Thoracic aorta (tissue), 2 donors: Measurements from ENCODE around the gene TNPO3. TPM values are rescaled to one million over a fixed set of nuclear protein-coding genes. Genes with fewer than 3 reads are reported as not detected.

ENCODE experiments used
- ATAC-seq: fragments of 150-250 bp; one replicate; pipeline ENCODE4 v1.8.0; 2017; ENCODE audit warnings: low read depth; ENCODE audit not compliant: insufficient number of reproducible peaks, low FRiP score
- DNase-seq: peaks from one replicate; pipeline ENCODE4 v3.0.0-alpha.2; 2020; ENCODE audit warnings: low spot score
- H3K27ac ChIP-seq, 2 donors: fragments of 200-600 bp; sonication (generic); 1 replicate in 1 of 2; 2 replicates in 1 of 2; pipeline ENCODE4 v1.5.1; 2016; ENCODE audit warnings: mild to moderate bottlenecking in 2 of 2, moderate library complexity in 2 of 2
- H3K27me3 ChIP-seq: fragments of 200-600 bp; sonication (generic); replicated peaks from 2 replicates; pipeline ENCODE4 v1.6.0; 2016; ENCODE audit warnings: mild to moderate bottlenecking; ENCODE audit not compliant: insufficient read depth
- H3K36me3 ChIP-seq: fragments of 200-600 bp; sonication (generic); one replicate; pipeline ENCODE4 v1.5.1; 2016
- H3K4me1 ChIP-seq, 2 donors: fragments of 200-600 bp; sonication (generic); 1 replicate in 1 of 2; 2 replicates in 1 of 2; pipeline versions ENCODE4 v1.5.1 to v1.6.0; 2016; ENCODE audit warnings: low read depth in 2 of 2, mild to moderate bottlenecking in 1 of 2; ENCODE audit not compliant: control insufficient read depth in 1 of 2
- H3K4me3 ChIP-seq: fragments of 200-600 bp; sonication (generic); 2 replicates; pipeline ENCODE4 v1.5.1; 2016; ENCODE audit warnings: mild to moderate bottlenecking
- H3K9me3 ChIP-seq: fragments of 200-600 bp; sonication (generic); 2 replicates; pipeline ENCODE4 v1.5.1; 2016
- total RNA-seq, 2 donors: library from RNA; depleted of rRNA; stranded (reverse); fragments of >200 nt; gene quantifications; one replicate each; pipeline versions ENCODE4 v1.1.0 to v1.2.3, GENCODE V29; 2016
- TF ChIP-seq, protein P1 (sequence below): fragments of 200-600 bp; sonication (generic); IDR thresholded peaks from one replicate; pipeline ENCODE4 v1.5.1; 2019; ENCODE audit warnings: antibody characterized with exemption

TNPO3 gene
- total RNA-seq, 2 donors from 2014 or later = 28.6 to 29.5 TPM

GRCh38 chr7:128921866-128922440 lies 133.0 kb downstream of the TNPO3 start:
- no peak for ATAC-seq
- TF ChIP-seq, protein P1, sequence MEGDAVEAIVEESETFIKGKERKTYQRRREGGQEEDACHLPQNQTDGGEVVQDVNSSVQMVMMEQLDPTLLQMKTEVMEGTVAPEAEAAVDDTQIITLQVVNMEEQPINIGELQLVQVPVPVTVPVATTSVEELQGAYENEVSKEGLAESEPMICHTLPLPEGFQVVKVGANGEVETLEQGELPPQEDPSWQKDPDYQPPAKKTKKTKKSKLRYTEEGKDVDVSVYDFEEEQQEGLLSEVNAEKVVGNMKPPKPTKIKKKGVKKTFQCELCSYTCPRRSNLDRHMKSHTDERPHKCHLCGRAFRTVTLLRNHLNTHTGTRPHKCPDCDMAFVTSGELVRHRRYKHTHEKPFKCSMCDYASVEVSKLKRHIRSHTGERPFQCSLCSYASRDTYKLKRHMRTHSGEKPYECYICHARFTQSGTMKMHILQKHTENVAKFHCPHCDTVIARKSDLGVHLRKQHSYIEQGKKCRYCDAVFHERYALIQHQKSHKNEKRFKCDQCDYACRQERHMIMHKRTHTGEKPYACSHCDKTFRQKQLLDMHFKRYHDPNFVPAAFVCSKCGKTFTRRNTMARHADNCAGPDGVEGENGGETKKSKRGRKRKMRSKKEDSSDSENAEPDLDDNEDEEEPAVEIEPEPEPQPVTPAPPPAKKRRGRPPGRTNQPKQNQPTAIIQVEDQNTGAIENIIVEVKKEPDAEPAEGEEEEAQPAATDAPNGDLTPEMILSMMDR = no peak

DNA sequence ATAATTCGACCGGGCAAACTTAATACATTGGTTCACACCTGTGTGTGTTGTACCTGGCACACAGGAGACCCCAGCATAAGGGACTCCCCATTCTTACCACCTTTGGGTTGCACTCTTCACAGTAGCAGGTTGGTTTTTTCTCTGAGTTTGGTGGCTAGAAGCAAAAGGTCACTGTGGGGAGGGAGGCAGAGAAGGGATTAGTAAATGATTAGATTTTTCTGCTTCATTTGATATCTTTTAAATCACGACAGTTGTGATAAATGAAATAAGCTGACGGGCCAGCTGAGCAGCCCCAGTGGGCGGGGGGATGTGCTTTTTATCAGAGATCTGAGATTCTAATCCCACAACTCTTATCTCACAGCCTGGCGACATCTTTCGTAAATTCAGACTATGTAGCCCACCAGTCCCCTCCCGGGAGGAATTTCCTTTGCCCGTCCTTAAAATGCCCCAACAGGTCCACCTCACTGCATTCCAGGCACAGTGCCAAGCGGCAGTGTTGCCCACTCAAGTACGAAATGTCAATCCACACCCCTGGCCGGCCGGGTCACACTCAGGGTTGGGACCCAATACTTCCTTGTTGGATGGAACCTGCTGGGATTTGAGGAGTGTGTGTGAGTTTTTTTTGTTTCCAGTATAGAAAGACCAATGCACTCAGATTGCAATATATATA lies 133.9 kb downstream of the TNPO3 start:
- TF ChIP-seq, protein P1 = no peak
- H3K4me1 ChIP-seq = no peaks in the 10 kb centered on the region
- H3K27ac ChIP-seq = no peak overlapping the region
- no peaks in the 10 kb centered on the region for H3K9me3 ChIP-seq
- no peaks in the 10 kb centered on the region for H3K36me3 ChIP-seq
- H3K27me3 ChIP-seq = no peaks in the 10 kb centered on the region
- ATAC-seq = no peak
- H3K4me3 ChIP-seq = no peak overlapping the region
- DNase-seq = no peak

More at GRCh38 chr7:128921866-128922440, 133.0 kb downstream of the TNPO3 start:
- no peak overlapping the region for H3K4me3 ChIP-seq
- no peaks in the 10 kb centered on the region for H3K27me3 ChIP-seq
- no peak for DNase-seq
- H3K27ac ChIP-seq = no peak overlapping the region
- no peaks in the 10 kb centered on the region for H3K36me3 ChIP-seq
- no peaks in the 10 kb centered on the region for H3K4me1 ChIP-seq
- H3K9me3 ChIP-seq = no peaks in the 10 kb centered on the region

DNA sequence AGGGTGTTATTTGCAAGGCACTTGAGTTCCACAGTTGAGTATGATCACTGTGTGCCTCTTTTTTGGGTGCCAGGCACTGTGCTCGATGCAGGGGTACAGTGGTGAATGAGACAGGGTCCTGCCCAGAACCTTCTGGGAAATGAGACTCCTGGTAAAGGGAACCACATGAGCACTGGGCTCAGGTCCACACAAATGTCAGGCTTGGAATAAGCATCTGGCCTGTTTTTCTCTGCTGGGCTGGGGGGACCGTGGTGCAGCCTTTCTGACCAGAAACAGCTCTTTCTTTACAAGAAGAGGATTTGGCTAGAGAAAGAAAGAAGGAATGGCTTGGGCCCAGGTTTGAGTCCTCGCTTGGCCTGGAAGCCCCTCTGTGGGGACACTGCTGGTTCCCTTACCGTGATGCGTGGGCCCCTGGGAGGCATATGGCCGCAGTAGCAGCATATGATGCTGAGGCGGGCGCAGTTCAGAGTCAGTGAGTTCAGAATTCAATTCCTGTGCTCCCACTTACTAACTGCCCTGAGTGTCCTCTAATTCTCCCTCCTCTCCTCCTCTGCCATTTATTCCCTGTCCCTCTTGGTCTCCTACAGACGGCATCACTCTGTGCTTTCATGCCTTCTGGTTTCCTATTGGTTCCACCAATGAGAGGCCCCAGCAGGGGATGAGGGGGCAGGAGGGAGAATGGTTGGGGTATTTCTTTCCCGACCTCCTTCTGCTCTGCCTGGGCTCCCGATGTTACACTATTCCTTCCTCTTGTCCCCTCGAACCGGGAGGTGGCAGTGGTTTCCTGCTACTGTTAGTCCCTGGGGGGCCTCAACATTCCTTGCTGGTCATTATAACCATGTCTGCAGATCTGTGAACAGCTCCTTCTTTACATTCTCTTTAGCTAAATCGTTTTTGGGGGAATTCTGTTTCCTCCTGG lies 134.8 kb downstream of the TNPO3 start:
- peaks cover 4 to 5% of the 10 kb centered on the region in 2 donors for H3K4me1 ChIP-seq
- ATAC-seq (no peak), DNase-seq (no peak)
- no peak overlapping the region for H3K27ac ChIP-seq
- no peaks in the 10 kb centered on the region for H3K9me3 ChIP-seq
- TF ChIP-seq, protein P1 = no peak
- no peaks in the 10 kb centered on the region for H3K36me3 ChIP-seq
- no peaks in the 10 kb centered on the region for H3K27me3 ChIP-seq
- no peak overlapping the region for H3K4me3 ChIP-seq

DNA sequence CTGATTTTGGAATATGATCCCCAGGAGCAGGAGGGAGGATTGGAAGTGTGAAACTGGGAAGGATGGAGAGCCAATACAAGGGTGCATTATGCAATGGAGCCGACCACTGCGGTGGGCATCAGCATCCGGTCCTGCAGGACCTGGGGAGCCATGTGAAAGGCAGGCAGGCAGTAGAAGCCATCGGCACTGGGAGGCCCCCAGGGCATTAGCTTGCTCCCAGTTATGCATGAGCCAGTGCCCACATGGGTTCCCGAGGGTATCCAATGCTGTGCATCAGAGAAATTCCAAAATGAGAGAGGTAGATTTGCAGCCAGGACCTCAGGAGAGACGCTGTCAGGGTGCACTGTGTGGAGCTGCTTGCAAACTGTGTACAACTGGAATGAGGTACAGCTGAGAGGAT lies 135.7 kb downstream of the TNPO3 start:
- Histone ChIP-seq H3K27ac (no peak overlapping the region), H3K36me3 (no peaks in the 10 kb centered on the region), H3K4me3 (no peak overlapping the region), H3K9me3 (no peaks in the 10 kb centered on the region), H3K27me3 (no peaks in the 10 kb centered on the region), H3K4me1 (peaks cover 5% of the 10 kb centered on the region in 2 donors)
- ATAC-seq (no peak), DNase-seq (no peak)
- TF ChIP-seq, protein P1 = no peak
